Mesenchymal stem cell (in vitro differentiated cells and primary cell): ENCODE data around the gene MC3R.

Experiments
- DNase-seq: peaks from one replicate; pipeline ENCODE4 v3.0.0-alpha.2; 2013
- H2AFZ ChIP-seq: one replicate; pipeline ENCODE4 v1.6.1; 2013; ENCODE audit warnings: low read depth, mild to moderate bottlenecking, control low read depth, inconsistent platforms, low read length, moderate library complexity
- H2AK5ac ChIP-seq: 2 replicates; pipeline ENCODE4 v1.6.1; 2013; ENCODE audit warnings: low read length, moderate library complexity, mild to moderate bottlenecking, inconsistent platforms; ENCODE audit not compliant: severe bottlenecking
- H2BK120ac ChIP-seq: one replicate; pipeline ENCODE4 v1.6.1; 2013; ENCODE audit warnings: low read depth, mild to moderate bottlenecking, inconsistent platforms, low read length, moderate library complexity
- H2BK12ac ChIP-seq, 2 experiments: one replicate each; pipeline ENCODE4 v1.6.1; 2013; ENCODE audit warnings: inconsistent platforms in 2 of 2, low read length in 2 of 2, mild to moderate bottlenecking in 2 of 2, moderate library complexity in 2 of 2, control low read depth in 1 of 2
- H2BK15ac ChIP-seq: one replicate; pipeline ENCODE4 v1.6.1; 2013; ENCODE audit warnings: mild to moderate bottlenecking, low read depth, inconsistent platforms; ENCODE audit not compliant: poor library complexity, severe bottlenecking
- H2BK5ac ChIP-seq: 2 replicates; pipeline ENCODE4 v1.6.1; 2013; ENCODE audit warnings: low read depth, mild to moderate bottlenecking, low read length, control low read depth, inconsistent platforms; ENCODE audit not compliant: poor library complexity, severe bottlenecking
- H3K14ac ChIP-seq, 2 experiments: one replicate each; pipeline ENCODE4 v1.6.1; 2013; ENCODE audit warnings: inconsistent platforms in 2 of 2, low read length in 2 of 2, control low read depth in 1 of 2, mild to moderate bottlenecking in 1 of 2, moderate library complexity in 1 of 2
- H3K18ac ChIP-seq, 2 experiments: one replicate each; pipeline ENCODE4 v1.6.1; 2013; ENCODE audit warnings: inconsistent platforms in 2 of 2, low read length in 2 of 2, control low read depth in 1 of 2, low read depth in 1 of 2, mild to moderate bottlenecking in 1 of 2
- H3K23ac ChIP-seq, 2 experiments: one replicate each; pipeline ENCODE4 v1.6.1; 2013; ENCODE audit warnings: inconsistent platforms in 2 of 2, low read length in 2 of 2, mild to moderate bottlenecking in 2 of 2, moderate library complexity in 2 of 2, control low read depth in 1 of 2
- H3K27ac ChIP-seq: 2 replicates; pipeline ENCODE4 v1.5.1; 2013; ENCODE audit warnings: mild to moderate bottlenecking, moderate library complexity, low read length, control low read depth, inconsistent platforms; ENCODE audit not compliant: poor library complexity, severe bottlenecking
- H3K27me3 ChIP-seq, 2 experiments: 2 replicates each; pipeline versions ENCODE4 v1.6.1 to v1.7.0; 2013; ENCODE audit warnings: low read length in 2 of 2, mild to moderate bottlenecking in 2 of 2, moderate library complexity in 2 of 2, control low read depth in 1 of 2, inconsistent platforms in 1 of 2; ENCODE audit not compliant: control insufficient read depth in 1 of 2, insufficient read depth in 1 of 2
- H3K36me3 ChIP-seq, 2 experiments: 2 replicates each; pipeline versions ENCODE4 v1.6.1 to v1.7.0; 2013; ENCODE audit warnings: low read length in 2 of 2, control low read depth in 1 of 2, inconsistent platforms in 1 of 2, low read depth in 1 of 2, mild to moderate bottlenecking in 1 of 2; ENCODE audit not compliant: insufficient read depth in 2 of 2, control insufficient read depth in 1 of 2
- H3K4ac ChIP-seq, 2 experiments: one replicate each; pipeline ENCODE4 v1.6.1; 2013; ENCODE audit warnings: inconsistent platforms in 2 of 2, low read length in 2 of 2, mild to moderate bottlenecking in 2 of 2, moderate library complexity in 2 of 2, control low read depth in 1 of 2, low read depth in 1 of 2
- H3K4me1 ChIP-seq: 2 replicates; pipeline ENCODE4 v1.6.1; 2013; ENCODE audit warnings: low read depth, low read length, control low read depth; ENCODE audit not compliant: control insufficient read depth, insufficient read depth
- H3K4me2 ChIP-seq: 2 replicates; pipeline ENCODE4 v1.6.1; 2013; ENCODE audit warnings: low read length, mild to moderate bottlenecking, inconsistent platforms; ENCODE audit not compliant: poor library complexity, severe bottlenecking
- H3K4me3 ChIP-seq, 2 experiments: 2 replicates each; pipeline versions ENCODE4 v1.5.1 to v1.7.0; 2013; ENCODE audit warnings: low read length in 2 of 2, mild to moderate bottlenecking in 2 of 2, control low read depth in 1 of 2, low read depth in 1 of 2; ENCODE audit not compliant: insufficient read depth in 1 of 2
- H3K79me1 ChIP-seq: replicated peaks from 2 replicates; pipeline ENCODE4 v1.6.1; 2013; ENCODE audit warnings: mild to moderate bottlenecking, control low read depth, low read length, inconsistent platforms; ENCODE audit not compliant: poor library complexity, severe bottlenecking
- H3K9ac ChIP-seq: 2 replicates; pipeline ENCODE4 v1.7.0; 2013; ENCODE audit warnings: mild to moderate bottlenecking, low read length, moderate library complexity
- H3K9me3 ChIP-seq: 2 replicates; pipeline ENCODE4 v1.7.0; 2013; ENCODE audit warnings: mild to moderate bottlenecking, low read length; ENCODE audit not compliant: control insufficient read depth
- H4K8ac ChIP-seq: one replicate; pipeline ENCODE4 v1.6.1; 2013; ENCODE audit warnings: inconsistent platforms, mild to moderate bottlenecking, low read length, moderate library complexity
- H4K91ac ChIP-seq: one replicate; pipeline ENCODE4 v1.6.1; 2013; ENCODE audit warnings: mild to moderate bottlenecking, low read length, inconsistent platforms
- WGBS: methylation state at CpG from one replicate; pipeline ENCODE4 v1.1.7; 2013; ENCODE audit warnings: mixed read lengths; 5-methylcytosine and 5-hydroxymethylcytosine counted together

The MC3R gene

GRCh38 chr20:56244259-56244658 lies 4.3 kb upstream of the MC3R start:
- H3K4me1 ChIP-seq, result peaks cover under 1% of the 10 kb centered on the region
- H2AK5ac ChIP-seq, result no peak overlapping the region
- H2BK15ac ChIP-seq, result no peak overlapping the region
- DNase-seq, result no peak
- no peak overlapping the region for H3K18ac ChIP-seq
- H4K91ac ChIP-seq, result no peak overlapping the region
- H3K4me3 ChIP-seq, result no peak overlapping the region
- H2AFZ ChIP-seq, result no peak overlapping the region
- no peak overlapping the region for H3K4me2 ChIP-seq
- no peaks in the 10 kb centered on the region for H3K9me3 ChIP-seq
- no peak overlapping the region for H2BK12ac ChIP-seq
- peaks cover 0 to 8% of the 10 kb centered on the region in 2 experiments for H3K27me3 ChIP-seq
- no peak overlapping the region for H2BK120ac ChIP-seq
- WGBS, result 53% methylated on average over 6 of the region's 6 CpGs
- H3K4ac ChIP-seq, result no peak overlapping the region
- H3K36me3 ChIP-seq, result no peaks in the 10 kb centered on the region
- no peak overlapping the region for H3K27ac ChIP-seq
- no peak overlapping the region for H4K8ac ChIP-seq
- no peak overlapping the region for H3K9ac ChIP-seq
- H3K79me1 ChIP-seq, result no peaks in the 10 kb centered on the region
- no peak overlapping the region for H3K23ac ChIP-seq
- no peak overlapping the region for H2BK5ac ChIP-seq
- H3K14ac ChIP-seq, result no peak overlapping the region

- H2AFZ ChIP-seq, result no peak overlapping the region
- H3K9me3 ChIP-seq, result no peaks in the 10 kb centered on the region
- H2BK5ac ChIP-seq, result no peak overlapping the region
- no peak overlapping the region for H4K91ac ChIP-seq
- WGBS, result 8% methylated on average over 2 of the region's 3 CpGs
- H3K9ac ChIP-seq, result no peak overlapping the region
- peaks cover 0 to 8% of the 10 kb centered on the region in 2 experiments for H3K27me3 ChIP-seq
- H3K4me2 ChIP-seq, result no peak overlapping the region
- H3K14ac ChIP-seq, result no peak overlapping the region
- H3K4me3 ChIP-seq, result no peak overlapping the region
- no peak overlapping the region for H4K8ac ChIP-seq
- no peak overlapping the region for H3K27ac ChIP-seq
- peaks cover 2% of the 10 kb centered on the region for H3K4me1 ChIP-seq
- no peak overlapping the region for H2BK15ac ChIP-seq
- H2AK5ac ChIP-seq, result no peak overlapping the region
- no peak overlapping the region for H2BK12ac ChIP-seq
- no peak overlapping the region for H2BK120ac ChIP-seq
- no peak overlapping the region for H3K23ac ChIP-seq
- no peaks in the 10 kb centered on the region for H3K79me1 ChIP-seq
- H3K4ac ChIP-seq, result no peak overlapping the region
- no peaks in the 10 kb centered on the region for H3K36me3 ChIP-seq
- H3K18ac ChIP-seq, result no peak overlapping the region
- DNase-seq, result no peak
Measured at GRCh38 chr20:56245761-56246160, 2.8 kb upstream of the MC3R start.

- H3K36me3 ChIP-seq, result no peaks in the 10 kb centered on the region
- H3K14ac ChIP-seq, result no peak overlapping the region
- peaks cover 2% of the 10 kb centered on the region for H3K4me1 ChIP-seq
- H2BK5ac ChIP-seq, result no peak overlapping the region
- H2BK120ac ChIP-seq, result no peak overlapping the region
- H3K4ac ChIP-seq, result no peak overlapping the region
- no peak overlapping the region for H3K18ac ChIP-seq
- H2BK12ac ChIP-seq, result no peak overlapping the region
- no peaks in the 10 kb centered on the region for H3K9me3 ChIP-seq
- H2BK15ac ChIP-seq, result no peak overlapping the region
- H2AFZ ChIP-seq, result no peak overlapping the region
- DNase-seq, result no peak
- no peak overlapping the region for H3K9ac ChIP-seq
- H4K8ac ChIP-seq, result no peak overlapping the region
- peaks cover 0 to 23% of the 10 kb centered on the region in 2 experiments for H3K27me3 ChIP-seq
- H2AK5ac ChIP-seq, result no peak overlapping the region
- no peak overlapping the region for H3K23ac ChIP-seq
- H3K4me3 ChIP-seq, result no peak overlapping the region
- 83% methylated on average over 30 of the region's 32 CpGs for WGBS
- no peak overlapping the region for H3K27ac ChIP-seq
- no peak overlapping the region for H4K91ac ChIP-seq
- H3K4me2 ChIP-seq, result no peak overlapping the region
- no peaks in the 10 kb centered on the region for H3K79me1 ChIP-seq
Measured at GRCh38 chr20:56249244-56249955, 868 bp downstream of the MC3R start.

GRCh38 chr20:56249956-56250355 lies 1.4 kb downstream of the MC3R start:
- H2BK5ac ChIP-seq, result no peak overlapping the region
- H4K91ac ChIP-seq, result no peak overlapping the region
- no peak overlapping the region for H2AFZ ChIP-seq
- no peak overlapping the region for H2BK120ac ChIP-seq
- peaks cover 0 to 23% of the 10 kb centered on the region in 2 experiments for H3K27me3 ChIP-seq
- DNase-seq, result no peak
- no peaks in the 10 kb centered on the region for H3K36me3 ChIP-seq
- H2BK12ac ChIP-seq, result no peak overlapping the region
- H3K79me1 ChIP-seq, result no peaks in the 10 kb centered on the region
- H3K14ac ChIP-seq, result no peak overlapping the region
- no peak overlapping the region for H3K27ac ChIP-seq
- H2AK5ac ChIP-seq, result no peak overlapping the region
- peaks cover 2% of the 10 kb centered on the region for H3K4me1 ChIP-seq
- H3K4me3 ChIP-seq, result no peak overlapping the region
- H3K9ac ChIP-seq, result no peak overlapping the region
- H2BK15ac ChIP-seq, result no peak overlapping the region
- H3K9me3 ChIP-seq, result no peaks in the 10 kb centered on the region
- no peak overlapping the region for H3K23ac ChIP-seq
- H4K8ac ChIP-seq, result no peak overlapping the region
- H3K4ac ChIP-seq, result no peak overlapping the region
- no peak overlapping the region for H3K4me2 ChIP-seq
- H3K18ac ChIP-seq, result no peak overlapping the region
- 73% methylated on average over 4 of the region's 7 CpGs for WGBS
